ENCODE measurements around the gene TRAF3IP1. TPM values are rescaled to one million over a fixed set of nuclear protein-coding genes. Genes with fewer than 3 reads are reported as not detected.

Gene TRAF3IP1
- total and polyA plus RNA-seq, 2 of the 13 experiments (the other 11 are each of a cell fraction or from before 2014, with no cell fraction given): 4.1 to 12.9 TPM

- TF ChIP-seq PAX8 (CRISPR knock-in tag; IDR thresholded peaks at IDR 0.05; ENCODE audit: borderline replicate concordance): no peak
- TF ChIP-seq KDM5A (IDR thresholded peaks at IDR 0.05; ENCODE audit: borderline replicate concordance, low read length): no peak
- no peak; the same call in 1 of the 2 replicates for TF ChIP-seq ZNF33B (CRISPR knock-in tag; IDR thresholded peaks at IDR 0.05)
- TF ChIP-seq SAFB2 (CRISPR knock-in tag; IDR thresholded peaks at IDR 0.05; ENCODE audit: borderline replicate concordance, low read depth): no peak; the same call in 1 of the 2 replicates
- no peak for TF ChIP-seq CENPBD1 (CRISPR knock-in tag; IDR thresholded peaks at IDR 0.05; ENCODE audit: borderline replicate concordance, low read depth)
- TF ChIP-seq NFKB2 (CRISPR knock-in tag; IDR thresholded peaks at IDR 0.05; ENCODE audit: borderline replicate concordance): no peak
- TF ChIP-seq KDM3A (CRISPR knock-in tag; IDR thresholded peaks at IDR 0.05; ENCODE audit: low read depth): no peak
- TF ChIP-seq SP4 (CRISPR knock-in tag; IDR thresholded peaks at IDR 0.05): 0 out of 2 replicates have a peak, but pooled peaks have one; percentile 12
- TF ChIP-seq TCF12 (IDR thresholded peaks at IDR 0.05): no peak
- TF ChIP-seq TCF12 (CRISPR knock-in tag; IDR thresholded peaks at IDR 0.05): no peak
- 0 out of 2 replicates have a peak, but pooled peaks have one; percentile 23 for TF ChIP-seq ZNF468 (CRISPR knock-in tag; IDR thresholded peaks at IDR 0.05)
- TF ChIP-seq HOXA3 (CRISPR knock-in tag; IDR thresholded peaks at IDR 0.05): no peak
- TF ChIP-seq ZNF562 (CRISPR knock-in tag; IDR thresholded peaks at IDR 0.05; ENCODE audit: borderline replicate concordance): no peak
- TF ChIP-seq EP300 (IDR thresholded peaks at IDR 0.05; ENCODE audit: low read depth in 2 of 2, low read length in 2 of 2): no peak
- no peak for TF ChIP-seq EP300 (CRISPR knock-in tag; IDR thresholded peaks at IDR 0.05; ENCODE audit: borderline replicate concordance)
- peak; percentile 29; the same call in 1 of the 2 replicates for TF ChIP-seq ZNF350 (CRISPR knock-in tag; IDR thresholded peaks at IDR 0.05; ENCODE audit: borderline replicate concordance, low read depth)
- no peak for TF ChIP-seq SIN3B (IDR thresholded peaks at IDR 0.05; ENCODE audit: low read length)
- 0 out of 2 replicates have a peak, but pooled peaks have one; percentile 4 for TF ChIP-seq FOXM1 (CRISPR knock-in tag; IDR thresholded peaks at IDR 0.05)
- TF ChIP-seq TBP (CRISPR knock-in tag; IDR thresholded peaks at IDR 0.05): no peak
- no peak for TF ChIP-seq ETS1 (CRISPR knock-in tag; IDR thresholded peaks at IDR 0.05)
- no peak for TF ChIP-seq ATF7-NPFF (CRISPR knock-in tag; IDR thresholded peaks at IDR 0.05; ENCODE audit: low read depth)
- no peak for TF ChIP-seq FOXP1 (IDR thresholded peaks at IDR 0.05)
- no peak for TF ChIP-seq FOXP1 (CRISPR knock-in tag; IDR thresholded peaks at IDR 0.05)
- no peak for TF ChIP-seq ZFP62 (CRISPR knock-in tag; IDR thresholded peaks at IDR 0.05)
- no peak for TF ChIP-seq HOXA7 (CRISPR knock-in tag; IDR thresholded peaks at IDR 0.05)
- TF ChIP-seq SNAPC2 (CRISPR knock-in tag; IDR thresholded peaks at IDR 0.05): no peak
- TF ChIP-seq RXRA (CRISPR knock-in tag; IDR thresholded peaks at IDR 0.05): peak; percentile 27; the same call in 1 of the 2 replicates
- TF ChIP-seq SSRP1 (CRISPR knock-in tag; IDR thresholded peaks at IDR 0.05): no peak
- no peak for TF ChIP-seq TBX2 (CRISPR knock-in tag; IDR thresholded peaks at IDR 0.05; ENCODE audit: borderline replicate concordance)
- no peak for TF ChIP-seq PBX3 (CRISPR knock-in tag; IDR thresholded peaks at IDR 0.05; ENCODE audit: borderline replicate concordance)
- no peak; the same call in 1 of the 2 replicates for TF ChIP-seq MIER3 (CRISPR knock-in tag; IDR thresholded peaks at IDR 0.05; ENCODE audit: borderline replicate concordance)
- no peak for TF ChIP-seq ZNF556 (CRISPR knock-in tag; IDR thresholded peaks at IDR 0.05; ENCODE audit: borderline replicate concordance)
Observed at GRCh38 chr2:238427435-238428162, 107.3 kb downstream of the TRAF3IP1 start (continued).
